ENCODE measurements around the gene LIN37. TPM values are rescaled to one million over a fixed set of nuclear protein-coding genes. Genes with fewer than 3 reads are reported as not detected.

The LIN37 gene
- total and polyA plus RNA-seq, 8 donors = 1.7 to 44.0 (median 4.5) TPM

GRCh38 chr19:35733180-35734125 lies 14.9 kb upstream of the LIN37 start:
- Histone ChIP-seq H3K27ac (no peak overlapping the region), H3K27me3 (no peaks in the 10 kb centered on the region), H3K4me3 (no peak overlapping the region), H3K4me1 (no peaks in the 10 kb centered on the region), H3K36me3 (peaks cover 8 to 52% (median 29%) of the 10 kb centered on the region in 3 donors), H3K9me3 (no peaks in the 10 kb centered on the region)
- intact Hi-C loops (cut with DNase I) = no loop called here
- DNase-seq (peak in 2 of 6 donors; percentile 30 to 71), ATAC-seq (no peak), FAIRE-seq (no peak)
- TF ChIP-seq CTCF (IDR thresholded peaks at IDR 0.05) = no peak
- WGBS, 2 donors = 89 to 91% methylated on average over 29 to 35 of the region's 35 CpGs

- H3K27me3 ChIP-seq = no peaks in the 10 kb centered on the region
- H3K36me3 ChIP-seq = peaks cover 6 to 44% (median 21%) of the 10 kb centered on the region in 3 donors
- 96 to 99% methylated on average over 8 of the region's 8 CpGs for WGBS, 2 donors
- H3K9me3 ChIP-seq = no peaks in the 10 kb centered on the region
- no peak for FAIRE-seq
- no peak overlapping the region for H3K27ac ChIP-seq
- intact Hi-C loops (cut with DNase I) = no loop called here
- TF ChIP-seq CTCF (IDR thresholded peaks at IDR 0.05) = no peak
- no peaks in the 10 kb centered on the region for H3K4me1 ChIP-seq
- H3K4me3 ChIP-seq = no peak overlapping the region
- no peak for DNase-seq
- ATAC-seq = no peak
Measured at GRCh38 chr19:35734273-35734672, 14.1 kb upstream of the LIN37 start.

- H3K36me3 ChIP-seq = peaks cover 5 to 37% (median 15%) of the 10 kb centered on the region in 3 donors
- intact Hi-C loops (cut with DNase I) = no loop called here
- ATAC-seq (no peak), DNase-seq (no peak), FAIRE-seq (no peak)
- peaks cover 0 to 1% (median 0%) of the 10 kb centered on the region in 3 donors for H3K4me1 ChIP-seq
- no peaks in the 10 kb centered on the region for H3K9me3 ChIP-seq
- no peaks in the 10 kb centered on the region for H3K27me3 ChIP-seq
- TF ChIP-seq CTCF (IDR thresholded peaks at IDR 0.05) = no peak
- no peak overlapping the region for H3K4me3 ChIP-seq
- WGBS, 2 donors = 79 to 86% methylated on average over 5 of the region's 5 CpGs
- no peak overlapping the region for H3K27ac ChIP-seq
Measured at GRCh38 chr19:35734889-35735288, 13.5 kb upstream of the LIN37 start.

- ATAC-seq (no peak), FAIRE-seq (no peak), DNase-seq (peak in 2 of 6 donors; percentile 35 to 52)
- Histone ChIP-seq H3K27me3 (no peaks in the 10 kb centered on the region), H3K27ac (no peak overlapping the region), H3K4me1 (peaks cover 0 to 4% (median 0%) of the 10 kb centered on the region in 3 donors), H3K4me3 (no peak overlapping the region), H3K9me3 (no peaks in the 10 kb centered on the region), H3K36me3 (peaks cover 4 to 16% (median 5%) of the 10 kb centered on the region in 3 donors)
- no peak for TF ChIP-seq CTCF (IDR thresholded peaks at IDR 0.05)
- WGBS, 2 donors = 90 to 92% methylated on average over 22 of the region's 22 CpGs
- intact Hi-C loops (cut with DNase I) = no loop called here
Measured at GRCh38 chr19:35736913-35737886, 11.2 kb upstream of the LIN37 start.
